Left ventricle myocardium inferior (tissue), 1 donor: ENCODE data around the gene SLC16A10. TPM values are rescaled to one million over a fixed set of nuclear protein-coding genes. Genes with fewer than 3 reads are reported as not detected.
"Not testable (repeated sequence)": the region's sequence is repeated elsewhere in the genome, so short reads cannot be mapped to it uniquely, and the experiment has no call there.

Source experiments
- DNase-seq: peaks from one replicate; pipeline ENCODE4 v3.0.0-alpha.2; 2020
- H3K27ac ChIP-seq: fragments of 200-600 bp; replicated peaks from 2 replicates; pipeline ENCODE4 v1.8.0; 2021
- H3K27me3 ChIP-seq: fragments of 200-600 bp; 2 replicates; pipeline ENCODE4 v1.8.0; 2021; ENCODE audit warnings: low read depth
- H3K36me3 ChIP-seq: fragments of 200-600 bp; 2 replicates; pipeline ENCODE4 v1.8.0; 2021
- H3K4me1 ChIP-seq: fragments of 200-600 bp; 2 replicates; pipeline ENCODE4 v1.8.0; 2021
- H3K4me3 ChIP-seq: fragments of 200-600 bp; 2 replicates; pipeline ENCODE4 v1.8.0; 2021; ENCODE audit warnings: mild to moderate bottlenecking, moderate library complexity
- H3K9me3 ChIP-seq: fragments of 200-600 bp; replicated peaks from 2 replicates; pipeline ENCODE4 v1.8.0; 2021
- intact Hi-C: fragments of 100-400 bp; cut with micrococcal nuclease; formaldehyde crosslinking; loops from one replicate; pipeline ENCODE4 v1.11.0; 2022
- total RNA-seq: library from RNA; stranded (reverse); fragmentation: NEBNext Ultra II Directional; extraction: Animal tissue kit (Norgen Biotek cat#: 25700); gene quantifications from one replicate; pipeline ENCODE4 v1.2.1, GENCODE V29; 2021
- TF ChIP-seq, protein P1 (sequence below): fragments of 200-600 bp; IDR thresholded peaks from 2 replicates; pipeline ENCODE4 v1.8.0; 2021; ENCODE audit warnings: antibody characterized with exemption, mild to moderate bottlenecking, borderline replicate concordance
- donor health status: DM: no; HTN: yes; CAD: no; lungs with severe emphysema.

SLC16A10 gene
- total RNA-seq, 1 donor from 2014 or later: 4.5 TPM

DNA sequence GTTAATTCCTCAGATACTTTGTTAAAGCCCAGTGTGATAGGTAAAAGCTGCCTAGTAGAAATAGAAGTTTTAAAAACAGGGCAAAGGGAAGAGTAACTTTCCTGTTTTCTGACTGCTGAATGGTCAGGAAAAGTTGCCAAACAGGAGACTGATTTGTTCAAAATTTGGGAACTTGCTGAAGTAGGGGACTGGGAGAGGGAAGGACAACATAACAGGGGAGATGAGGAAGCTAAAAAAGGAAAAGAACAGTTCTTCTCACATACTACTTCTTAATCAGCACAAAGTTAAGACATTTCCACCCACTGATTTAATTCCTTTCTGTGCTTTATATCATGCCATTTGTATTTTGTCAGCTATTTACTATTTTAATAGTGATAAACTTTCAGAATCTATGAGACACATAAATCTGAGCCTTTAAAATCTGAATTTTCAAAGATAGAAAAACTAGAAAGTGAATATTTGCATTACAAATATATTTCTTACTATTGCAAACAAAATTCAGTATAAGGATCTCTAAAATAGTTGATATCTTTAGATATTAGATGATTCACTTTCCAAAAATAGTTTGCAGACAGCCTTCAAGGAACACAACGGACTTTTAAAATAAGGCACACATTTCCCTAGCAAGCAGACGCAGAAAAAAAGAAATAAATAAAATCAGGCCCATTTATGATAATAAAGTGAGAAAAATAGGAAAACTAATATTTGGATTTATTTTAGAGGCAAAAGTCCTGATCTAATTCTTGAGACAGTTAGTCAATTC, 36.9 kb upstream of the SLC16A10 start:
- intact Hi-C loops: no loop called here
- TF ChIP-seq, protein P1, sequence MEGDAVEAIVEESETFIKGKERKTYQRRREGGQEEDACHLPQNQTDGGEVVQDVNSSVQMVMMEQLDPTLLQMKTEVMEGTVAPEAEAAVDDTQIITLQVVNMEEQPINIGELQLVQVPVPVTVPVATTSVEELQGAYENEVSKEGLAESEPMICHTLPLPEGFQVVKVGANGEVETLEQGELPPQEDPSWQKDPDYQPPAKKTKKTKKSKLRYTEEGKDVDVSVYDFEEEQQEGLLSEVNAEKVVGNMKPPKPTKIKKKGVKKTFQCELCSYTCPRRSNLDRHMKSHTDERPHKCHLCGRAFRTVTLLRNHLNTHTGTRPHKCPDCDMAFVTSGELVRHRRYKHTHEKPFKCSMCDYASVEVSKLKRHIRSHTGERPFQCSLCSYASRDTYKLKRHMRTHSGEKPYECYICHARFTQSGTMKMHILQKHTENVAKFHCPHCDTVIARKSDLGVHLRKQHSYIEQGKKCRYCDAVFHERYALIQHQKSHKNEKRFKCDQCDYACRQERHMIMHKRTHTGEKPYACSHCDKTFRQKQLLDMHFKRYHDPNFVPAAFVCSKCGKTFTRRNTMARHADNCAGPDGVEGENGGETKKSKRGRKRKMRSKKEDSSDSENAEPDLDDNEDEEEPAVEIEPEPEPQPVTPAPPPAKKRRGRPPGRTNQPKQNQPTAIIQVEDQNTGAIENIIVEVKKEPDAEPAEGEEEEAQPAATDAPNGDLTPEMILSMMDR: no peak
- no peaks in the 10 kb centered on the region for H3K27me3 ChIP-seq
- H3K36me3 ChIP-seq: no peaks in the 10 kb centered on the region
- no peaks in the 10 kb centered on the region for H3K9me3 ChIP-seq
- H3K4me1 ChIP-seq: peaks cover 15% of the 10 kb centered on the region
- H3K4me3 ChIP-seq: no peak overlapping the region
- no peak for DNase-seq
- no peak overlapping the region for H3K27ac ChIP-seq

DNA sequence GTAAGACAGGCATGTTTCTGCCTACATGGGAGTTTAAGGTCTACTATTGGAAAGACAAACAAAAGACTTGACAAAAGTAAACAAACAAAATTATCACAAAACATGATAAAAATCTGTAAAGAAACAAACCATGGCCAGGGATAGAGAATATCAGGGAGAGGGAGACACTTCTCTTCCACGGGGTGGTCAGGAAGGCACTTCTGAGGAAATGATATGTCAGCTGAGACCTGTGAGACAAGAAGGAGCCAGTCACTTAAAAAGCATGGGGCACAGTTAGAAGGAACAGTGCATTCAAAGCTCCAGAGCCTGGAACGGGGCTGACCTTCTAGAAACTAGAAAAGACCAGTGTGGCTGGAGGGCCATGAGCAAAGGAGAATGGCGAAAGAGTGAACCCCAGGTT, 35.1 kb upstream of the SLC16A10 start:
- Histone ChIP-seq H3K4me3 (no peak overlapping the region), H3K4me1 (peaks cover 15% of the 10 kb centered on the region), H3K27ac (no peak overlapping the region), H3K27me3 (no peaks in the 10 kb centered on the region), H3K9me3 (no peaks in the 10 kb centered on the region), H3K36me3 (no peaks in the 10 kb centered on the region)
- TF ChIP-seq, protein P1: no peak
- intact Hi-C loops: no loop called here
- DNase-seq: no peak

DNA sequence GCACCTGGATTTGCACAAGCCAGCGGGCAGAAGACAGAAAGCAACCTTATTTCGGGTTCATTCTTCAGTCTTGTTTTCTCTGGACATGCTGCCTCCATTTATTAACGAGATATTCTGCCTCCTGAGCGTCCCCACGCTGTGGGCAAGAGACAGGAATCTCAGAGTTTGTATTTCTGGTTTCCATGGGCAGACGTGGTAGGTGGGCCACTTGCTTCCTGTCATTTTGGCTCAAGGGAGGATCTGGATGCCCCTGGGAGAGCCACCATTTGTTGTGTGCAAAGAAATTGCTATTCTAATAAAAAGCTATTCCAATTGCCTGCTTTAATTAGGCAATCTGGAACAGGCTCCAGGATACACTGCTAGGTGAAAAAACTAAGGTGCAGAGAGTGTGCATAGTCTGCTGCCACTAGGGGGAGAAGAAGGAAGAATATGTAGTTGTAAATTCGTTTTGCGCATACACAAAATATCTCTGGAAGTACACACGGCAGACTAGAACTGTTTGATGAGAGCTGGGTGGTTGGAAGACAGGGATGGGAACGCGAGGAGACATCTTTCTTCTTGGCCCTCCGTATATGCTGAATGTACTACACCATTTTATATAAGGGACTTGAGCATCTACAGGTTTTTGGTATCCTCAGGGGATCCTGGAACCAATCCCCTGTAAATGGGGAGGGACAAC, 30.1 kb upstream of the SLC16A10 start:
- Histone ChIP-seq H3K27me3 (peaks cover 6% of the 10 kb centered on the region), H3K4me3 (no peak overlapping the region), H3K36me3 (no peaks in the 10 kb centered on the region), H3K4me1 (no peaks in the 10 kb centered on the region), H3K27ac (no peak overlapping the region), H3K9me3 (no peaks in the 10 kb centered on the region)
- TF ChIP-seq, protein P1: peak; percentile 69
- DNase-seq: no peak
- intact Hi-C loops: no loop called here

DNA sequence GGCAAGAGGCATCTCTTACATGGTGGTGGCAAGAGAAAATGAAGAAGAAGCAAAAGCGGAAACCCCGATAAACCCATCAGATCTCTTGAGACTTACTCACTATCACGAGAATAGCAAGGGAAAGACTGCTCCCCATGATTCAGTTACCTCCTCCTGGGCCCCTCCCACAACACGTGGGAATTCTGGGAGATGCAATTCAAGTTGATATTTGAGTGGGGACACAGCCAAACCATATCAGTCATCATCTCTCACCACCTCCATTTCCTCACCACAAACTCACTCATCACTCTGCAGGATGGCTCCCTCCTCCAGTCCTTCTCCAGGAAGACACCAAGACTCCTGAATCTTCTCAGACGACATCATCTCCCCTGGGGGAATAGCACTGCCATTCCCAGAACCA, 25.8 kb upstream of the SLC16A10 start:
- H3K27me3 ChIP-seq: peaks cover 10% of the 10 kb centered on the region
- H3K4me3 ChIP-seq: no peak overlapping the region
- TF ChIP-seq, protein P1: no peak
- H3K27ac ChIP-seq: no peak overlapping the region
- no peak for DNase-seq
- H3K36me3 ChIP-seq: no peaks in the 10 kb centered on the region
- intact Hi-C loops: no loop called here
- H3K4me1 ChIP-seq: no peaks in the 10 kb centered on the region
- H3K9me3 ChIP-seq: peaks cover 11% of the 10 kb centered on the region

DNA sequence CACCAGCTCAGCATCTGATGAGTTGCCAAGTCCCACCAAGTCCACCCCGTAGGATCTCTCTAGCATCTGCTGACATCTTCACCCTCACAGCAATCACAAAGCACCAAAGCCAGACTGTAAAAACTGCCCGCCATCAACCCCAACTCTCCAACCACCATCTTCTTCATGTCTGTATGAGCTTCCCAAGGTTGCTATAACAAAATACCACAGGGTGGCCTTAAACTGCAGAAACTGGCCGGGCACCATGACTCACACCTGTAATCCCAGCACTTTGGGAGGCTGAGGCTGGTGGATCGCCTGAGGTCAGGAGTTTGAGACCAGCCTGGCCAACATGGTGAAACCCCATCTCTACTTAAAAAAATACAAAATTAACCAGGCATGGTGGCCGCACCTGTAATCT, 25.3 kb upstream of the SLC16A10 start:
- H3K27ac ChIP-seq, H3K4me3 ChIP-seq, DNase-seq, H3K4me1 ChIP-seq, intact Hi-C loops, H3K36me3 ChIP-seq: not testable (repeated sequence)
- Histone ChIP-seq H3K9me3 (peaks cover 11% of the 10 kb centered on the region), H3K27me3 (peaks cover 12% of the 10 kb centered on the region)

DNA sequence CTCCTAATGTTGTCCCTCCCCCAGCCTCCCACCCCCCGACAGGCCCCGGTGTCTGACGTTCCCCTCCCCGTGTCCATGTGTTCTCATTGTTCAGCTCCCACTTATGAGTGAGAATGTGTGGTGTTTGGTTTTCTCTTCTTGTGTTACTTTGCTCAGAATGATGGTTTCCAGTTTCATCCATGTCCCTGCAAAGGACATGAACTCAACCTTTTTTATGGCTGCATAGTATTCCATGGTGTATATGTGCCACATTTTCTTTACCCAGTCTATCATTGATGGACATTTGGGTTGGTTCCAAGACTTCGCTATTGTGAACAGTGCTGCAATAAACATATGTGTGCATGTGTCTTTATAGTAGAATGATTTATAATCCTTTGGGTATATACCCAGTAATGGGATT, 24.4 kb upstream of the SLC16A10 start:
- intact Hi-C loops, H3K4me3 ChIP-seq, DNase-seq, H3K27ac ChIP-seq, H3K4me1 ChIP-seq, H3K36me3 ChIP-seq: not testable (repeated sequence)
- Histone ChIP-seq H3K27me3 (peaks cover 12% of the 10 kb centered on the region), H3K9me3 (peaks cover 11% of the 10 kb centered on the region)
